ENCODE measurements around the gene HOXA2. TPM values are rescaled to one million over a fixed set of nuclear protein-coding genes. Genes with fewer than 3 reads are reported as not detected.

HOXA2 gene
- total RNA-seq, 1 donor from 2014 or later, result 0.56 TPM

- DNase-seq (ENCODE audit: low read depth), result no peak
These were observed 24.3 kb upstream of the HOXA2 start for GRCh38 chr7:27126596-27127327.

GRCh38 chr7:27125986-27126394, 23.5 kb upstream of the HOXA2 start:
- no peak for DNase-seq (ENCODE audit: low read depth)

- DNase-seq (ENCODE audit: low read depth), result peak; percentile 88
These were observed 22.6 kb upstream of the HOXA2 start for GRCh38 chr7:27124902-27125689.

GRCh38 chr7:27124096-27124901, 21.8 kb upstream of the HOXA2 start:
- no peak for DNase-seq (ENCODE audit: low read depth)

- no peak for DNase-seq (ENCODE audit: low read depth)
These were observed 21.1 kb upstream of the HOXA2 start for GRCh38 chr7:27123477-27124053.

GRCh38 chr7:27123007-27123476, 20.6 kb upstream of the HOXA2 start:
- DNase-seq (ENCODE audit: low read depth), result no peak

GRCh38 chr7:27122077-27122910, 19.8 kb upstream of the HOXA2 start:
- DNase-seq (ENCODE audit: low read depth), result no peak

GRCh38 chr7:27121684-27122076, 19.2 kb upstream of the HOXA2 start:
- no peak for DNase-seq (ENCODE audit: low read depth)

GRCh38 chr7:27119412-27119911, 17.0 kb upstream of the HOXA2 start:
- DNase-seq (ENCODE audit: low read depth), result no peak

GRCh38 chr7:27118580-27118979, 16.1 kb upstream of the HOXA2 start:
- no peak for DNase-seq (ENCODE audit: low read depth)

GRCh38 chr7:27117887-27118491, 15.5 kb upstream of the HOXA2 start:
- DNase-seq (ENCODE audit: low read depth), result no peak

GRCh38 chr7:27116962-27117886, 14.7 kb upstream of the HOXA2 start:
- no peak for DNase-seq (ENCODE audit: low read depth)

GRCh38 chr7:27116031-27116961, 13.8 kb upstream of the HOXA2 start:
- DNase-seq (ENCODE audit: low read depth), result no peak

- no peak for DNase-seq (ENCODE audit: low read depth)
These were observed 12.9 kb upstream of the HOXA2 start for GRCh38 chr7:27115221-27116026.

- no peak for DNase-seq (ENCODE audit: low read depth)
These were observed 12.4 kb upstream of the HOXA2 start for GRCh38 chr7:27114881-27115220.

GRCh38 chr7:27113991-27114769, 11.7 kb upstream of the HOXA2 start:
- DNase-seq (ENCODE audit: low read depth), result peak; percentile 70

All from myocyte (in vitro differentiated cells).